H9 (cell line): ENCODE data around the gene SLC8B1. TPM values are rescaled to one million over a fixed set of nuclear protein-coding genes. Genes with fewer than 3 reads are reported as not detected.

Experiments
- DNase-seq: peaks from one replicate; pipeline ENCODE4 v3.0.0-alpha.2; 2017
- H2AFZ ChIP-seq: one replicate; pipeline ENCODE4 v1.6.1; 2013; ENCODE audit warnings: mild to moderate bottlenecking, low read length, control low read depth, moderate library complexity
- H2AK5ac ChIP-seq: 2 replicates; pipeline ENCODE4 v1.6.1; 2013; ENCODE audit warnings: low read length, control low read depth, mixed read lengths; ENCODE audit not compliant: insufficient read length
- H2BK120ac ChIP-seq: one replicate; pipeline ENCODE4 v1.6.1; 2013; ENCODE audit warnings: low read depth, mild to moderate bottlenecking, low read length, control low read depth, inconsistent platforms; ENCODE audit not compliant: poor library complexity, severe bottlenecking
- H2BK12ac ChIP-seq: 2 replicates; pipeline ENCODE4 v1.6.1; 2013; ENCODE audit warnings: low read length, control low read depth, mixed read lengths, low read depth; ENCODE audit not compliant: insufficient read length
- H2BK15ac ChIP-seq: 2 replicates; pipeline ENCODE4 v1.6.1; 2013; ENCODE audit warnings: low read depth, low read length, control low read depth
- H2BK20ac ChIP-seq: one replicate; pipeline ENCODE4 v1.6.1; 2013; ENCODE audit warnings: low read depth, mild to moderate bottlenecking, low read length, control low read depth, inconsistent platforms; ENCODE audit not compliant: poor library complexity, severe bottlenecking
- H2BK5ac ChIP-seq: 2 replicates; pipeline ENCODE4 v1.6.1; 2013; ENCODE audit warnings: low read length, control low read depth, mixed read lengths; ENCODE audit not compliant: insufficient read length
- H3K14ac ChIP-seq: 2 replicates; pipeline ENCODE4 v1.6.1; 2013; ENCODE audit warnings: low read length, control low read depth; ENCODE audit not compliant: insufficient read depth
- H3K18ac ChIP-seq: 2 replicates; pipeline ENCODE4 v1.6.1; 2013; ENCODE audit warnings: low read depth, mild to moderate bottlenecking, mixed read lengths, low read length, control low read depth; ENCODE audit not compliant: insufficient read length
- H3K23ac ChIP-seq: 2 replicates; pipeline ENCODE4 v1.6.1; 2013; ENCODE audit warnings: low read length, control low read depth, mixed read lengths, low read depth; ENCODE audit not compliant: insufficient read length
- H3K23me2 ChIP-seq: 2 replicates; pipeline ENCODE4 v1.6.1; 2013; ENCODE audit warnings: low read depth, mild to moderate bottlenecking, mixed read lengths, low read length, control low read depth; ENCODE audit not compliant: insufficient read length, poor library complexity, severe bottlenecking
- H3K27ac ChIP-seq: 2 replicates; pipeline ENCODE4 v1.5.1; 2013; ENCODE audit warnings: low read length, control low read depth, mixed read lengths, low read depth; ENCODE audit not compliant: insufficient read length
- H3K27me3 ChIP-seq: 2 replicates; pipeline ENCODE4 v1.6.1; 2013; ENCODE audit warnings: low read length, control low read depth, inconsistent platforms; ENCODE audit not compliant: insufficient read depth
- H3K4ac ChIP-seq: 2 replicates; pipeline ENCODE4 v1.6.1; 2013; ENCODE audit warnings: low read depth, mild to moderate bottlenecking, control low read depth, inconsistent platforms, low read length, moderate library complexity
- H3K4me1 ChIP-seq: 2 replicates; pipeline ENCODE4 v1.6.1; 2013; ENCODE audit warnings: low read length, control low read depth, inconsistent platforms; ENCODE audit not compliant: insufficient read depth
- H3K4me2 ChIP-seq: 2 replicates; pipeline ENCODE4 v1.6.1; 2013; ENCODE audit warnings: low read length, control low read depth, mixed read lengths; ENCODE audit not compliant: insufficient read length, insufficient read depth
- H3K56ac ChIP-seq: 2 replicates; pipeline ENCODE4 v1.6.1; 2013; ENCODE audit warnings: low read depth, mild to moderate bottlenecking, mixed read lengths, low read length, control low read depth; ENCODE audit not compliant: insufficient read length
- H3K79me1 ChIP-seq: 2 replicates; pipeline ENCODE4 v1.6.1; 2013; ENCODE audit warnings: low read depth, mild to moderate bottlenecking, moderate library complexity, low read length, control low read depth, inconsistent platforms; ENCODE audit not compliant: insufficient read depth, poor library complexity, severe bottlenecking
- H3K79me2 ChIP-seq: 2 replicates; pipeline ENCODE4 v1.6.1; 2013; ENCODE audit warnings: low read length, control low read depth, inconsistent platforms; ENCODE audit not compliant: insufficient read depth
- H3K9ac ChIP-seq: 2 replicates; pipeline ENCODE4 v1.6.1; 2013; ENCODE audit warnings: low read length, control low read depth, mixed read lengths; ENCODE audit not compliant: insufficient read length; ENCODE audit errors: extremely low read depth
- H3K9me3 ChIP-seq: one replicate; pipeline ENCODE4 v1.6.1; 2013; ENCODE audit warnings: low read depth, low read length, inconsistent platforms; ENCODE audit not compliant: control insufficient read depth
- H3T11ph ChIP-seq: one replicate; pipeline ENCODE4 v1.6.1; 2013; ENCODE audit warnings: mild to moderate bottlenecking, low read length, control low read depth, inconsistent platforms
- H4K20me1 ChIP-seq: one replicate; pipeline ENCODE4 v1.6.1; 2013; ENCODE audit not compliant: control insufficient read depth, insufficient read length, insufficient read depth
- H4K5ac ChIP-seq: 2 replicates; pipeline ENCODE4 v1.6.1; 2013; ENCODE audit warnings: low read depth, mild to moderate bottlenecking, mixed read lengths, low read length, control low read depth; ENCODE audit not compliant: insufficient read length
- H4K8ac ChIP-seq: replicated peaks from 2 replicates; pipeline ENCODE4 v1.6.1; 2013; ENCODE audit warnings: low read length, control low read depth, mixed read lengths, low read depth; ENCODE audit not compliant: insufficient read length
- H4K91ac ChIP-seq: 2 replicates; pipeline ENCODE4 v1.6.1; 2013; ENCODE audit warnings: low read depth, mild to moderate bottlenecking, moderate library complexity, mixed read lengths, low read length, control low read depth; ENCODE audit not compliant: insufficient read length
- H3K27ac Mint-ChIP-seq, 3 experiments: 2 replicates in 2 of 3; 3 replicates in 1 of 3; pipeline ENCODE4 v1.8.0; 2020 to 2021; ENCODE audit warnings: mixed read lengths in 3 of 3, mild to moderate bottlenecking in 1 of 3, moderate library complexity in 1 of 3
- H3K27me3 Mint-ChIP-seq: 2 replicates; pipeline ENCODE4 v1.8.0; 2021; ENCODE audit warnings: low read depth, mild to moderate bottlenecking, moderate library complexity, mixed read lengths
- H3K36me3 Mint-ChIP-seq, 3 experiments: 2 replicates in 2 of 3; 3 replicates in 1 of 3; pipeline ENCODE4 v1.8.0; 2020 to 2021; ENCODE audit warnings: low read depth in 3 of 3, mixed read lengths in 3 of 3; ENCODE audit not compliant: insufficient read depth in 1 of 3
- H3K4me1 Mint-ChIP-seq, 2 experiments: 2 replicates each; pipeline ENCODE4 v1.8.0; 2020; ENCODE audit warnings: mixed read lengths in 2 of 2
- H3K4me3 Mint-ChIP-seq, 2 experiments: 2 replicates in 1 of 2; 3 replicates in 1 of 2; pipeline ENCODE4 v1.8.0; 2020 to 2021; ENCODE audit warnings: mild to moderate bottlenecking in 2 of 2, mixed read lengths in 2 of 2, moderate library complexity in 1 of 2
- H3K9me3 Mint-ChIP-seq, 2 experiments: 2 replicates in 1 of 2; 3 replicates in 1 of 2; pipeline ENCODE4 v1.8.0; 2020; ENCODE audit warnings: mild to moderate bottlenecking in 2 of 2, mixed read lengths in 2 of 2, moderate library complexity in 1 of 2
- CTCF ChIP-seq: fragments of 200-600 bp; sonication (generic); conservative IDR thresholded peaks from 3 replicates; pipeline ENCODE4 v1.8.0; 2021; ENCODE audit warnings: antibody characterized with exemption, mild to moderate bottlenecking
- WGBS: extraction: QIAGEN DNeasy Blood & Tissue Kit; methylation state at CpG from one replicate; pipeline ENCODE4 v1.1.7; 2013; ENCODE audit warnings: missing lambda C conversion rate, low lambda C conversion rate, mixed read lengths; ENCODE audit not compliant: insufficient read length; ENCODE audit errors: extremely low coverage; 5-methylcytosine and 5-hydroxymethylcytosine counted together
- total RNA-seq: library from RNA; stranded (reverse); gene quantifications from 2 replicates; pipeline ENCODE4 v1.2.1, GENCODE V29; 2021

The SLC8B1 gene
- total RNA-seq, 1 experiment from 2014 or later: 10.4 TPM

DNA sequence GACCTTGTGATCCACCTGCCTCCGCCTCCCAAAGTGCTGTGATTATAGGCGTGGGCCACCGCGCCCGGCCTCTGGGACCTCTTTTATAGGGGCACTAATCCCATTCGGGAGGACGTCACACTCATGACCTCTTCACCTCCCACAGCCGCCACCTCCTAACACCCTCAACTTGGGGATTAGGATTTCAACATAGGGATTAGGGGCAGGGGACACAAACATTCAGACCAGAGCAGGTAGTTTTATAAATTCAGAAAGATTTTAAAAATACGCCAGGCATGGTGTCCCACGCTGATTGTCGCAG, 64.2 kb downstream of the SLC8B1 start:
- H3K9me3 ChIP-seq: no peaks in the 10 kb centered on the region
- no peak overlapping the region for H3K27ac ChIP-seq
- no peak overlapping the region for H2BK15ac ChIP-seq
- H3T11ph ChIP-seq: no peak overlapping the region
- no peak overlapping the region for H2BK5ac ChIP-seq
- no peak for TF ChIP-seq CTCF
- H3K56ac ChIP-seq: no peak overlapping the region
- no peaks in the 10 kb centered on the region for H3K4me1 ChIP-seq
- H3K79me2 ChIP-seq: no peaks in the 10 kb centered on the region
- no peak for DNase-seq
- no peaks in the 10 kb centered on the region for H3K27me3 Mint-ChIP-seq
- no peak overlapping the region for H2AFZ ChIP-seq
- no peaks in the 10 kb centered on the region for H3K9me3 Mint-ChIP-seq
- no peaks in the 10 kb centered on the region for H3K23me2 ChIP-seq
- H4K8ac ChIP-seq: no peak overlapping the region
- no peak overlapping the region for H2BK20ac ChIP-seq
- no peak overlapping the region for H3K4me2 ChIP-seq
- no peak overlapping the region for H2AK5ac ChIP-seq
- no peak overlapping the region for H3K23ac ChIP-seq
- H4K20me1 ChIP-seq: no peaks in the 10 kb centered on the region
- H3K4me1 Mint-ChIP-seq: peaks cover 6 to 11% of the 10 kb centered on the region in 2 experiments
- H3K79me1 ChIP-seq: no peaks in the 10 kb centered on the region
- no peak overlapping the region for H4K91ac ChIP-seq
- H2BK120ac ChIP-seq: no peak overlapping the region
- H2BK12ac ChIP-seq: no peak overlapping the region
- no peak overlapping the region for H3K27ac Mint-ChIP-seq
- H3K36me3 Mint-ChIP-seq: peaks cover 7 to 26% (median 26%) of the 10 kb centered on the region in 3 experiments; a peak in 5 of 7 replicates
- H3K4me3 Mint-ChIP-seq: no peak overlapping the region
- H3K9ac ChIP-seq: no peak overlapping the region
- H3K18ac ChIP-seq: no peak overlapping the region
- H3K27me3 ChIP-seq: no peaks in the 10 kb centered on the region
- no peak overlapping the region for H4K5ac ChIP-seq
- no peak overlapping the region for H3K4ac ChIP-seq
- H3K14ac ChIP-seq: no peak overlapping the region
- no CpG with 5 or more reads among the region's 11 CpGs for WGBS
